ENCODE data around the gene ATG101.

DNA sequence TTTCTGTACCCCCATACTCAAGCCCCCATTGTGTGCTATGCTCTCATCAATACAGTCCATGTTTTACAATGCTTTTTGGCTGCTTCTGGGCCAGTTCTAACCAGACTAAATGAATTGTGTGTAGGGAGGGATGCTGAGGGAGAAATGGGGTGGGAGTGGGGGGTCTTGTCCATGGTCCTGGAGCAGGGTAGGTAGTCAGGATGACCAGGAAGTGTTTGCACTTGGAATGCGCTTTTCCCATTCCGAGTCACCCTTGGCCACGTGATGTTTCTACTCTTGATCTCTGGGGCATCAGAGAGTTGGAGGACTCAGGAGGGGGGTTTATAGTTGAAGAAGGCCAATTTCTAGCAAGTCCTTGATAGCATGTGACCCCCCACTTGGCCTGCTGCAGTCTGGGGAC lies 8.5 kb downstream of the ATG101 start:
- TF ChIP-seq, protein P1, sequence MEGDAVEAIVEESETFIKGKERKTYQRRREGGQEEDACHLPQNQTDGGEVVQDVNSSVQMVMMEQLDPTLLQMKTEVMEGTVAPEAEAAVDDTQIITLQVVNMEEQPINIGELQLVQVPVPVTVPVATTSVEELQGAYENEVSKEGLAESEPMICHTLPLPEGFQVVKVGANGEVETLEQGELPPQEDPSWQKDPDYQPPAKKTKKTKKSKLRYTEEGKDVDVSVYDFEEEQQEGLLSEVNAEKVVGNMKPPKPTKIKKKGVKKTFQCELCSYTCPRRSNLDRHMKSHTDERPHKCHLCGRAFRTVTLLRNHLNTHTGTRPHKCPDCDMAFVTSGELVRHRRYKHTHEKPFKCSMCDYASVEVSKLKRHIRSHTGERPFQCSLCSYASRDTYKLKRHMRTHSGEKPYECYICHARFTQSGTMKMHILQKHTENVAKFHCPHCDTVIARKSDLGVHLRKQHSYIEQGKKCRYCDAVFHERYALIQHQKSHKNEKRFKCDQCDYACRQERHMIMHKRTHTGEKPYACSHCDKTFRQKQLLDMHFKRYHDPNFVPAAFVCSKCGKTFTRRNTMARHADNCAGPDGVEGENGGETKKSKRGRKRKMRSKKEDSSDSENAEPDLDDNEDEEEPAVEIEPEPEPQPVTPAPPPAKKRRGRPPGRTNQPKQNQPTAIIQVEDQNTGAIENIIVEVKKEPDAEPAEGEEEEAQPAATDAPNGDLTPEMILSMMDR (IDR thresholded peaks at IDR 0.05): no peak
- no peak for TF ChIP-seq EZH2 (IDR thresholded peaks at IDR 0.05; ENCODE audit: borderline replicate concordance, insufficient read depth, low read depth, low read length, poor library complexity, severe bottlenecking)
